Astrocyte (in vitro differentiated cells and primary cell): ENCODE data around the gene CLK4. TPM values are rescaled to one million over a fixed set of nuclear protein-coding genes. Genes with fewer than 3 reads are reported as not detected.
A peak's percentile ranks its signal among the peaks of the same experiment; 100 is the strongest.

ENCODE experiments used
- DNase-seq: peaks from one replicate; pipeline ENCODE4 v3.0.0-alpha.2; 2010; ENCODE audit warnings: low read depth
- FAIRE-seq: peaks from 2 replicates; lab custom pipeline; 2011; peaks lifted over from hg19 to GRCh38; lab: Jason Lieb, UNC
- H2AFZ ChIP-seq: 2 replicates; pipeline ENCODE4 v1.6.0; 2012; ENCODE audit warnings: low read depth, low read length, inconsistent platforms
- H3K27ac ChIP-seq: 2 replicates; pipeline ENCODE4 v1.5.1; 2011; ENCODE audit warnings: low read depth, low read length, inconsistent platforms
- H3K27me3 ChIP-seq: 2 replicates; pipeline ENCODE4 v1.6.0; 2011; ENCODE audit warnings: low read length, inconsistent platforms; ENCODE audit not compliant: insufficient read depth
- H3K36me3 ChIP-seq: 2 replicates; pipeline ENCODE4 v1.5.1; 2011; ENCODE audit warnings: low read length, inconsistent platforms; ENCODE audit not compliant: insufficient read depth
- H3K4me1 ChIP-seq: 2 replicates; pipeline ENCODE4 v1.5.1; 2011; ENCODE audit warnings: low read length, inconsistent platforms; ENCODE audit not compliant: insufficient read depth
- H3K4me2 ChIP-seq: 2 replicates; pipeline ENCODE4 v1.6.0; 2012; ENCODE audit warnings: low read length, inconsistent platforms
- H3K4me3 ChIP-seq: 2 replicates; pipeline ENCODE4 v1.5.1; 2011; ENCODE audit warnings: low read depth, mild to moderate bottlenecking, low read length, inconsistent platforms; ENCODE audit not compliant: insufficient read depth
- H3K79me2 ChIP-seq: 2 replicates; pipeline ENCODE4 v1.6.0; 2012; ENCODE audit warnings: mild to moderate bottlenecking, low read length, inconsistent platforms; ENCODE audit not compliant: insufficient read depth
- H3K9ac ChIP-seq: 2 replicates; pipeline ENCODE4 v1.6.0; 2012; ENCODE audit warnings: mild to moderate bottlenecking, low read length, inconsistent platforms
- H3K9me3 ChIP-seq: 2 replicates; pipeline ENCODE4 v1.5.1; 2012; ENCODE audit warnings: low read depth, mild to moderate bottlenecking, low read length, inconsistent platforms; ENCODE audit not compliant: insufficient read depth
- H4K20me1 ChIP-seq: 2 replicates; pipeline ENCODE4 v1.6.0; 2012; ENCODE audit warnings: low read length, inconsistent platforms; ENCODE audit not compliant: insufficient read depth
- H3K27ac Mint-ChIP-seq: one replicate; pipeline ENCODE4 v1.8.0; 2021; ENCODE audit warnings: mild to moderate bottlenecking, mixed read lengths; ENCODE audit not compliant: unreplicated experiment
- H3K27me3 Mint-ChIP-seq: one replicate; pipeline ENCODE4 v1.8.0; 2021; ENCODE audit warnings: low read depth, mixed read lengths; ENCODE audit not compliant: unreplicated experiment
- H3K36me3 Mint-ChIP-seq: one replicate; pipeline ENCODE4 v1.8.0; 2021; ENCODE audit warnings: low read depth, mixed read lengths; ENCODE audit not compliant: unreplicated experiment
- H3K4me1 Mint-ChIP-seq: one replicate; pipeline ENCODE4 v1.8.0; 2021; ENCODE audit warnings: low read depth, mixed read lengths; ENCODE audit not compliant: unreplicated experiment
- H3K4me3 Mint-ChIP-seq: one replicate; pipeline ENCODE4 v1.8.0; 2021; ENCODE audit warnings: mild to moderate bottlenecking, moderate library complexity, mixed read lengths; ENCODE audit not compliant: unreplicated experiment
- H3K9me3 Mint-ChIP-seq: one replicate; pipeline ENCODE4 v1.8.0; 2021; ENCODE audit warnings: mild to moderate bottlenecking, mixed read lengths; ENCODE audit not compliant: unreplicated experiment
- EZH2 ChIP-seq: IDR thresholded peaks from 2 replicates; pipeline ENCODE4 v1.6.1; 2012; ENCODE audit warnings: mild to moderate bottlenecking, low read length, inconsistent platforms; ENCODE audit not compliant: insufficient read depth
- total RNA-seq: library from RNA; stranded (reverse); gene quantifications from 2 replicates; pipeline ENCODE4 v1.2.1, GENCODE V29; 2021
- TF ChIP-seq, protein P1 (sequence below): IDR thresholded peaks from 2 replicates; pipeline ENCODE4 v1.5.1; 2011; ENCODE audit warnings: low read depth, mild to moderate bottlenecking, inconsistent platforms, low read length, moderate library complexity; ENCODE audit not compliant: insufficient read depth

Gene CLK4
- total RNA-seq, 1 donor from 2014 or later = 16.5 TPM

DNA sequence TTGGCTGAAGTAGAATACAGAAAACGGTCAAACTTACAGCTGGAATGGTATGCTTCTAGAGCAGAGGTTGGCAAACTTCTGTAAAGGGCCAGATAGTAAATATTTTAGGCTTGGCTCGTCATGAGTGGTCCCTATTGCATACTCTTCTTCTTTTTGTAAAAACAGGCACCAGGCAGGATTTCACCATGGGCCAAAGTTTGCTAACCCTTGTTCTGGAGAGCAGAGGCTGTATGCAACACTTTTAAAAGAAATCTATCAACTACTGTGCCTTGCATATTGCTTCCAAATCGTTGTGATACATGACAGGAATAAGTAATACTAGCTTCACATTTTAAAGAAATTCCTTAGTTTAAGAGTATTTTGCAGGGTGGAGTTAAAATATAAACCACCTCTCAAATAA lies 21.1 kb downstream of the CLK4 start:
- TF ChIP-seq, protein P1, sequence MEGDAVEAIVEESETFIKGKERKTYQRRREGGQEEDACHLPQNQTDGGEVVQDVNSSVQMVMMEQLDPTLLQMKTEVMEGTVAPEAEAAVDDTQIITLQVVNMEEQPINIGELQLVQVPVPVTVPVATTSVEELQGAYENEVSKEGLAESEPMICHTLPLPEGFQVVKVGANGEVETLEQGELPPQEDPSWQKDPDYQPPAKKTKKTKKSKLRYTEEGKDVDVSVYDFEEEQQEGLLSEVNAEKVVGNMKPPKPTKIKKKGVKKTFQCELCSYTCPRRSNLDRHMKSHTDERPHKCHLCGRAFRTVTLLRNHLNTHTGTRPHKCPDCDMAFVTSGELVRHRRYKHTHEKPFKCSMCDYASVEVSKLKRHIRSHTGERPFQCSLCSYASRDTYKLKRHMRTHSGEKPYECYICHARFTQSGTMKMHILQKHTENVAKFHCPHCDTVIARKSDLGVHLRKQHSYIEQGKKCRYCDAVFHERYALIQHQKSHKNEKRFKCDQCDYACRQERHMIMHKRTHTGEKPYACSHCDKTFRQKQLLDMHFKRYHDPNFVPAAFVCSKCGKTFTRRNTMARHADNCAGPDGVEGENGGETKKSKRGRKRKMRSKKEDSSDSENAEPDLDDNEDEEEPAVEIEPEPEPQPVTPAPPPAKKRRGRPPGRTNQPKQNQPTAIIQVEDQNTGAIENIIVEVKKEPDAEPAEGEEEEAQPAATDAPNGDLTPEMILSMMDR = no peak
- TF ChIP-seq EZH2 = no peak
- Histone ChIP-seq H4K20me1 (peaks cover 30% of the 10 kb centered on the region), H2AFZ (no peak overlapping the region), H3K27me3 (no peaks in the 10 kb centered on the region), H3K27ac (no peak overlapping the region), H3K9me3 (no peaks in the 10 kb centered on the region), H3K36me3 (peaks cover 55% of the 10 kb centered on the region), H3K4me3 (no peak overlapping the region), H3K9ac (no peak overlapping the region), H3K79me2 (peaks cover 11% of the 10 kb centered on the region), H3K4me2 (no peak overlapping the region), H3K4me1 (no peaks in the 10 kb centered on the region)
- Mint-ChIP-seq H3K4me1 (no peaks in the 10 kb centered on the region), H3K36me3 (peaks cover 38% of the 10 kb centered on the region), H3K27me3 (no peaks in the 10 kb centered on the region), H3K9me3 (peaks cover 4% of the 10 kb centered on the region), H3K4me3 (no peak overlapping the region), H3K27ac (no peak overlapping the region)
- FAIRE-seq = no peak
- no peak for DNase-seq

DNA sequence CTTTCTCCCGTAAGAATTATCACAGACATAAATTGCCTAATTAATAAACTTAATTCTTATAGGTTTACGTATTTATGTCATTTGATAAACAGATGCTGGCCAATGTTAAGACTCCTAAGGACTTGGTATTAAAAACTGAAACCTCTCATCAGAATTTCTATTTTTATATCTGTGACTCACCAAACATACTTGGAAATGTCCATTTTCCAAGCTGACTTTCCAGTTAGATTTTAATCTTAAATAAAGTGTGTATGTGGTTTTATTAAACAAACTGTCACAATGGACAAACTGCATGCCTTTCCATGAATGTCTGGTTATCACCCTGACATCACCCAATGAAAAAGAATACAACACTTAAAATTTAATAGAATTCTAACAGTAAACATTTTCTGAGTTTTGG lies 24.1 kb downstream of the CLK4 start:
- Histone ChIP-seq H3K9me3 (no peaks in the 10 kb centered on the region), H2AFZ (no peak overlapping the region), H3K27me3 (no peaks in the 10 kb centered on the region), H4K20me1 (peaks cover 23% of the 10 kb centered on the region), H3K4me1 (no peaks in the 10 kb centered on the region), H3K9ac (no peak overlapping the region), H3K36me3 (peaks cover 40% of the 10 kb centered on the region), H3K79me2 (peaks cover 7% of the 10 kb centered on the region), H3K27ac (no peak overlapping the region), H3K4me2 (no peak overlapping the region), H3K4me3 (no peak overlapping the region)
- no peak overlapping the region for H3K27ac Mint-ChIP-seq
- H3K27me3 Mint-ChIP-seq = no peaks in the 10 kb centered on the region
- H3K4me1 Mint-ChIP-seq = no peaks in the 10 kb centered on the region
- peak; percentile 40 for DNase-seq
- no peak for TF ChIP-seq EZH2
- TF ChIP-seq, protein P1 = no peak
- no peak overlapping the region for H3K4me3 Mint-ChIP-seq
- H3K9me3 Mint-ChIP-seq = peaks cover 2% of the 10 kb centered on the region
- FAIRE-seq = no peak
- H3K36me3 Mint-ChIP-seq = peaks cover 40% of the 10 kb centered on the region

DNA sequence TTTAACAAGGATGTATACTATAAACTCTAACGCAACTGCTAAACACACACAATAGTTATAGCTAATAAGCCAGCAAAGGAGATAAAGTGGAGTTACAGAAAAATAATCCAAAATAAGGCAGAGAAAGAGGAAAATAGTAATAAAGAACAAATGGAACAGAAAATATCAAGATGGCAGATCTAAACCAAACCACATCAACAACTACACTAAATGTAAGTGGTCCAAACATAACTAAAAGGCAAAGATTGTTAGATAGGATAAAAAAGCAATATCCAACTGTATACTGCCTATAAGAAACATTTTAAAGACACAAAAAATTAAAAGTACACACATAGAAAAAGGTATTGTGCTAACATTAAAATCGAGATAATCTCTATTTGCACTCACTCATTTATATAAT lies 31.1 kb downstream of the CLK4 start:
- H2AFZ ChIP-seq = no peak overlapping the region
- H3K27me3 ChIP-seq = peaks cover 6% of the 10 kb centered on the region
- TF ChIP-seq, protein P1 = no peak
- no peak for TF ChIP-seq EZH2
- Mint-ChIP-seq H3K27me3 (peaks cover 7% of the 10 kb centered on the region), H3K9me3 (peaks cover 11% of the 10 kb centered on the region), H3K27ac (no peak overlapping the region), H3K4me3 (no peak overlapping the region), H3K4me1 (no peaks in the 10 kb centered on the region), H3K36me3 (peaks cover 24% of the 10 kb centered on the region)
- H3K79me2 ChIP-seq = no peaks in the 10 kb centered on the region
- no peak overlapping the region for H3K4me2 ChIP-seq
- no peaks in the 10 kb centered on the region for H3K36me3 ChIP-seq
- H3K27ac ChIP-seq = no peak overlapping the region
- H3K9ac ChIP-seq = no peak overlapping the region
- H3K4me3 ChIP-seq = no peak overlapping the region
- H3K4me1 ChIP-seq = no peaks in the 10 kb centered on the region
- FAIRE-seq = no peak
- H3K9me3 ChIP-seq = no peaks in the 10 kb centered on the region
- H4K20me1 ChIP-seq = peaks cover 4% of the 10 kb centered on the region
- DNase-seq = no peak
